Hindlimb muscle (tissue), 1 donor: ENCODE measurements around the gene SRRM2. TPM values are rescaled to one million over a fixed set of nuclear protein-coding genes. Genes with fewer than 3 reads are reported as not detected.

Experiments
- DNase-seq: peaks from one replicate; pipeline ENCODE4 v3.0.0-alpha.2; 2013
- polyA plus RNA-seq: library from polyadenylated mRNA; unstranded; fragments of 120-200 nt; gene quantifications from one replicate; pipeline ENCODE4 v1.2.1, GENCODE V29; 2013; ENCODE audit not compliant: insufficient read length

SRRM2 gene
- polyA plus RNA-seq, 1 donor = 553 TPM

GRCh38 chr16:2740476-2740875 lies 12.0 kb upstream of the SRRM2 start:
- no peak for DNase-seq

GRCh38 chr16:2741168-2741567 lies 11.3 kb upstream of the SRRM2 start:
- no peak for DNase-seq

- no peak for DNase-seq
These were observed 10.0 kb upstream of the SRRM2 start for GRCh38 chr16:2742323-2743006.

- DNase-seq = no peak
These were observed 9.2 kb upstream of the SRRM2 start for GRCh38 chr16:2743007-2743810.

- DNase-seq = no peak
These were observed 7.7 kb upstream of the SRRM2 start for GRCh38 chr16:2744711-2745110.

- no peak for DNase-seq
These were observed 7.1 kb upstream of the SRRM2 start for GRCh38 chr16:2745116-2745890.

GRCh38 chr16:2745961-2746360 lies 6.5 kb upstream of the SRRM2 start:
- DNase-seq = no peak

GRCh38 chr16:2748757-2749455 lies 3.5 kb upstream of the SRRM2 start:
- DNase-seq = no peak

- DNase-seq = no peak
These were observed 3.0 kb upstream of the SRRM2 start for GRCh38 chr16:2749476-2749875.

GRCh38 chr16:2749936-2750335 lies 2.5 kb upstream of the SRRM2 start:
- DNase-seq = no peak

- no peak for DNase-seq
These were observed 832 bp upstream of the SRRM2 start for GRCh38 chr16:2751577-2752034.

GRCh38 chr16:2752850-2753732 lies 653 bp downstream of the SRRM2 start:
- peak; percentile 90 for DNase-seq

- no peak for DNase-seq
These were observed 1.2 kb downstream of the SRRM2 start for GRCh38 chr16:2753733-2754020.

- DNase-seq = no peak
These were observed 2.7 kb downstream of the SRRM2 start for GRCh38 chr16:2755158-2755557.

GRCh38 chr16:2756288-2757015 lies 4.0 kb downstream of the SRRM2 start:
- no peak for DNase-seq

GRCh38 chr16:2757344-2757743 lies 4.9 kb downstream of the SRRM2 start:
- DNase-seq = no peak

GRCh38 chr16:2761472-2761871 lies 9.0 kb downstream of the SRRM2 start:
- DNase-seq = no peak

GRCh38 chr16:2761886-2762583 lies 9.6 kb downstream of the SRRM2 start:
- DNase-seq = no peak

GRCh38 chr16:2762711-2763110 lies 10.3 kb downstream of the SRRM2 start:
- no peak for DNase-seq

GRCh38 chr16:2763173-2763572 lies 10.7 kb downstream of the SRRM2 start:
- no peak for DNase-seq
